NCI-H146 (cell line): ENCODE data around the gene THAP3.

Experiments used
- DNase-seq: peaks from one replicate; lab custom pipeline; 2025; lab: John Stamatoyannopoulos, UW

The THAP3 gene

DNA sequence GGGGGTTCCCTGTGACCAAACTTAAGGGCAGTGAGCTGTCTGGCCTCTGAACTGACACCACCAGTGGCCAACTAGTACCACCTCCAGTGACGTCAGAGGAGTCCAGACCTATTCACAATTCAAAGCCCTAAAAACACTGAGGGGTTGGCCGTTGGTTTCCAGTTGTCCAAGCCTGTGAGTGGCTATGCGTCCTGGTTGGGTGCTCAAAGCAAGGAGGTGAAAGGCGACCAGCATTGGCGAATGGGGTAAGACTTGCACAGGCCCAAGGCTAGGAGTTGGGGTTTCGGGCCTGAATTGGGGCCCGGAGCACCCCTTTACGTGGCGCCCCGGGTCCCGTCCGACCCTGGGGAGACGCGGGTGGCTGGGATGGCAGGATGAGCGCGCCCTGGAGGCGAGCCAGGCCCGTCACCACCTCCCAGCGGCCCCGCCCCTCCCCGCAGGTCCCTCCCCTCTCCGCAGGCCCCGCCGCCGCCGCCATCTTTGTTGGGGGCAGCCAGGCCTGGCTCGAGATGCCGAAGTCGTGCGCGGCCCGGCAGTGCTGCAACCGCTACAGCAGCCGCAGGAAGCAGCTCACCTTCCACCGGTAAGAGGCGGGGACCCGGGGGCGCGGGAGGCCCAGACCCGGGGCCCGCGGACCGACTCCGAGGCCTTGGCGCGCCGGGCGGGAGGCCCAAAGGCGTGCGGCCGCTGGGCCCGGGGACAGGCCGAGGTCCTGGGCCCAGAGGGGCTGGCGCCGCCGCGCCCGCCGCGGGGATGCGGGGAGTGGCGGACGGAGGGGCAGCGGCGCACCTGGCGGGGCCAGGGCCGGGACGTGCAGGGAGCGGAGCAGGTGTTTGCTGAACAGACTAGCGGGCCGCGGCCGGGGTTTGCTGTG is at the start of gene THAP3:
Gene THAP3, plus strand, starts transcription at position 159 of the 874 bp plus-strand sequence. Its CDS starts 351 bp downstream, at position 510.
- DNase-seq: peak; percentile 77

GRCh38 chr1:6577831-6578525 is 46.7 kb upstream of the THAP3 start:
- no peak for DNase-seq

GRCh38 chr1:6578624-6579373 is 45.9 kb upstream of the THAP3 start:
- DNase-seq: peak; percentile 6

DNA sequence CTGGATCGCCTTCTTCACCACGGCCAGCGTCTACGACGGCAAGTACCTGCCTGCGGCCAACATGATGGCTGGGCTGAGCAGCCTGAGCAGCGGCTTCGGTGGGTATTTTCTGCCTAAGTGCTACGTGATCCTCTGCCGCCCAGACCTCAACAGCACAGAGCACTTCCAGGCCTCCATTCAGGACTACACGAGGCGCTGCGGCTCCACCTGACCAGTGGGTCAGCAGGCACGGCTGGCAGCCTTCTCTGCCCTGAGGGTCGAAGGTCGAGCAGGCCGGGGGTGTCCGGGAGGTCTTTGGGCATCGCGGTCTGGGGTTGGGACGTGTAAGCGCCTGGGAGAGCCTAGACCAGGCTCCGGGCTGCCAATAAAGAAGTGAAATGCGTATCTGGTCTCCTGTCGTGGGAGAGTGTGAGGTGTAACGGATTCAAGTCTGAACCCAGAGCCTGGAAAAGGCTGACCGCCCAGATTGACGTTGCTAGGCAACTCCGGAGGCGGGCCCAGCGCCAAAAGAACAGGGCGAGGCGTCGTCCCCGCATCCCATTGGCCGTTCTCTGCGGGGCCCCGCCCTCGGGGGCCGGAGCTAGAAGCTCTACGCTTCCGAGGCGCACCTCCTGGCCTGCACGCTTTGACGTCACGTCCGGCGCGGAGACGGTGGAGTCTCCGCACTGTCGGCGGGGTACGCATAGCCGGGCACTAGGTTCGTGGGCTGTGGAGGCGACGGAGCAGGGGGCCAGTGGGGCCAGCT is 45.1 kb upstream of the THAP3 start, which contains the start of gene ZBTB48:
Gene ZBTB48, plus strand, starts transcription at position 621 of the 745 bp plus-strand sequence. CDS start 616 bp downstream, outside the sequence.
- DNase-seq: peak; percentile 93

DNA sequence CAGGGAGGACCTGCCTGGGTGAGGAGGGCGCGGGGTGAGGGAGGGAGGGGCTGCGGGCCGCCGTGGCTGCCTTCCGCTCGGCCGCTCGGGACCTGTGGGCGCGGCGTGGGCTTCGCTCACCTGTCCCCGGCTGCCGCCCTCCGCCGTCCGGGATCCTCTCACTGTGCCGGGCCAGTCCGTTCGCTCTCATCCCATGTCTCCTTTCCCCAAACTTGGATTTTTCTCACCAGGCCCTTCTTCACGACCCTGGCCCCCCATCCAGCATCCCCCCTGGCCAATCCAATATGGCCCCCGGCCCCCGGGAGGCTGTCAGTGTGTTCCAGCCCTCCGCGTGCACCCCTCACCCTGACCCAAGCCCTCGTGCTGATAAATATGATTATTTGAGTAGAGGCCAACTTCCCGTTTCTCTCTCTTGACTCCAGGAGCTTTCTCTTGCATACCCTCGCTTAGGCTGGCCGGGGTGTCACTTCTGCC is 44.5 kb upstream of the THAP3 start:
- DNase-seq: no peak

DNA sequence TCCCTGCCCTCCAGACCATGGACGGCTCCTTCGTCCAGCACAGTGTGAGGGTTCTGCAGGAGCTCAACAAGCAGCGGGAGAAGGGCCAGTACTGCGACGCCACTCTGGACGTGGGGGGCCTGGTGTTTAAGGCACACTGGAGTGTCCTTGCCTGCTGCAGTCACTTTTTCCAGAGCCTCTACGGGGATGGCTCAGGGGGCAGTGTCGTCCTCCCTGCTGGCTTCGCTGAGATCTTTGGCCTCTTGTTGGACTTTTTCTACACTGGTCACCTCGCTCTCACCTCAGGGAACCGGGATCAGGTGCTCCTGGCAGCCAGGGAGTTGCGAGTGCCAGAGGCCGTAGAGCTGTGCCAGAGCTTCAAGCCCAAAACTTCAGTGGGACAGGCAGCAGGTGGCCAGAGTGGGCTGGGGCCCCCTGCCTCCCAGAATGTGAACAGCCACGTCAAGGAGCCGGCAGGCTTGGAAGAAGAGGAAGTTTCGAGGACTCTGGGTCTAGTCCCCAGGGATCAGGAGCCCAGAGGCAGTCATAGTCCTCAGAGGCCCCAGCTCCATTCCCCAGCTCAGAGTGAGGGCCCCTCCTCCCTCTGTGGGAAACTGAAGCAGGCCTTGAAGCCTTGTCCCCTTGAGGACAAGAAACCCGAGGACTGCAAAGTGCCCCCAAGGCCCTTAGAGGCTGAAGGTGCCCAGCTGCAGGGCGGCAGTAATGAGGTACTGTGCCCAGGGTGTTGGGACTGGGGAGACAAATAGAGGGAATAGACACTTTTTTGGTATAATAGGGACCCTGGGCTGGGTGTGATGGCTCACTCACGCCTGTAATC is 43.9 kb upstream of the THAP3 start:
- DNase-seq: no peak

DNA sequence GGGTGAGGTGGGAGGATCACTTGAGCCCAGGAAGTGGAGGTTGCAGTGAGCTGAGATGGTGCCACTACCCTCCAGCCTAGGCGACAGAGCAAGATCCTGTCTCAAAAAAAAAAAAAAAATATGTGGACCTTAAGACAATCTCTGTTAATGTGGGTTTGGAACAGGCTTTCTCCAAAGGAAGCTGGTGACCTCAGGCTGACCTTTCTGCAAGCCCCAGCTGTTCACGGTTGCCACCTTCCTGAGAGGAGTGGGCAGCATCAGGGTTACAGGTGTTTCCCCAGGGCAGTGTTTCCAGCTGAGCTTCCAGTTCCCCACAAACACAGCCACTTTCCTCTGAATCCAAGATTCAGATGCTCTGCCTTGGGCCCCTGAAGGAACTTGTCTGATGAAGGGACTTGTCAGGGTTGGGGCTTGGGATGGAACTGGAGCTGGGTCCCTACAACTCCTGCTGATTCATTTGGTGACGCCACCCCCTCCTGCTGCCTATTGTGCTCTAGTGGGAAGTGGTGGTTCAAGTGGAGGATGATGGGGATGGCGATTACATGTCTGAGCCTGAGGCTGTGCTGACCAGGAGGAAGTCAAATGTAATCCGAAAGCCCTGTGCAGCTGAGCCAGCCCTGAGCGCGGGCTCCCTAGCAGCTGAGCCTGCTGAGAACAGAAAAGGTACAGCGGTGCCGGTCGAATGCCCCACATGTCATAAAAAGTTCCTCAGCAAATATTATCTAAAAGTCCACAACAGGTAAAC is 42.9 kb upstream of the THAP3 start:
- no peak for DNase-seq

GRCh38 chr1:6582370-6582769 is 42.3 kb upstream of the THAP3 start:
- DNase-seq: no peak

- no peak for DNase-seq
Observed at GRCh38 chr1:6584126-6585080, 40.3 kb upstream of the THAP3 start.

DNA sequence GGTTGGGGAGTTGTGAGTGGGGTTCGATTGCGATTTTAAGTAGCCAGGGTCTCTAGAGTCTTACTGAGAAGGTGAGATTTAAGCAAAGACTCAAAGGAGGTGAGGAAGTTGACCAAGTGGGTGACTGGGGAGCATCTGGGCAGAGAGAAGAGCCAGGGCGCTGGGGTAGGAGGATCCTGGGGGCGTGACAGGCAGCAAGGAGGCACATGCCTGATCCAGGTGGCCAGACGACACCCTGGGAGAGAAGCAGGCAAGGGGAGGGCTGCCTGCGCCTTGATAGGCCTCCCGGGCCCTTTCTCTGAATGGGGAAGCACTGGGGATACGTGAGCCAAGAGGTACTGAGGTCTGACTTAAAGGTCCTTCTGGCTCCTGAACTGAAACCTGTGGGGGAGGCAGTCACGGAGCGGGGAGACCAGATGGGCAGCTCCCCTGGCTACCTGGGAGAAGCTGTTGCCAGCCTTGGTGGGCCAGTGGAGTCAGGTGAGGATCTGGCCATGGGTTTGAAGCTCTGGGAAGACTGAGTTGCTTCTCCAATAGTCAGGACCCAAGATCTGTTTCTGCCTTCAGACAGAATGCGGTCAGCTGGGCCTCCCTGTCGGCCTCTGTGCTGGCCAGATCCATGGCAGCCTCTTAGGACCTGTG is 39.5 kb upstream of the THAP3 start:
- DNase-seq: no peak

- DNase-seq: no peak
Observed at GRCh38 chr1:6585841-6586240, 38.8 kb upstream of the THAP3 start.

DNA sequence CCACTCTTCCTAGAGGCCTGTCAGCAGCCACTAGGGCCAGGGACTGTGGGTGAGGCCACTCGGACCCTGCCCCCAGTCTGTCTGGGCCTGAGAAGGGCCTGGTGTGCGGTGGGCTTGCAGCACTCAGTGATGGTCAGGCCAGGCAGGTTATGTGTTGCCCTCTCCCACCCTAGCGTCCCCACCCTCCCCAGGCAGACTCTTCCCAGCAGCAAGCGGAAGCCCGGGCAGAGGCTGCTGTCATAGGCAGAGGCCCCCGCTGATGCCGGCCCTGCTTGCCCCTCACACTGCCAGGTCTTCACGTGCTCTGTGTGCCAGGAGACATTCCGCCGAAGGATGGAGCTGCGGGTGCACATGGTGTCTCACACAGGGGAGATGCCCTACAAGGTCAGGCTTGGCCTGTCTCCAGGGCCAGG is 38.3 kb upstream of the THAP3 start:
- no peak for DNase-seq

DNA sequence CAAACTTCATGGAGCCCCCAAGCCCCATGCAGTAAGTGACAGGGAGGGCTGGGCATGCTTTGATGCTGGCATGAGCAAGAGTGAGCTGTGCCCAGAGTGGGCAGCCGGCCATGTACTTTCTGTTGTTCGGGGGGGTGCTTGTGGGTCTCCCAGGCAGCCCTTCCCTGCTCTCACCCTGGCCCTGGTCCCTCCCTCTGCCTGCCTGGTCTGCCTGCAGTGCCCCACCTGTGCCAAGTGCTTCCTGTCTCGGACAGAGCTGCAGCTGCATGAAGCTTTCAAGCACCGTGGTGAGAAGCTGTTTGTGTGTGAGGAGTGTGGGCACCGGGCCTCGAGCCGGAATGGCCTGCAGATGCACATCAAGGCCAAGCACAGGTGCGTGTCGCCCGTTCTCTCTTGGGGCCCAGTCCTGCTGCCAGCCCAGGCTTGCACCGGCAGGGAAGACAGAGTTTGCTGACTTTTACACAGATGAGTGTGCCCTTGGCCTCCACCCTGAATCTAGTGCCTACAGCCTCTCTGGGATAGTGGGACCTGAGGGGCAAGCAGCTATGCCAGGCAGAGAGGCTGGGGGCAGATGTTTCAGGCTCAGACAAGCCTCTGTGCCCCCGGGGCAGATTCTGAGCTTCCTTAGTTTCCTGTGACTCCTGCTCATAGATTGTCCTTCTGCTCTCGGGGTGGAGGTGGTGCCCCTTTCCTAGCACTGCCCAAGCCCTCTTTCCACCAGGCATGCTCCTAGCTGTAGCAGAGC is 37.2 kb upstream of the THAP3 start:
- DNase-seq: no peak

DNA sequence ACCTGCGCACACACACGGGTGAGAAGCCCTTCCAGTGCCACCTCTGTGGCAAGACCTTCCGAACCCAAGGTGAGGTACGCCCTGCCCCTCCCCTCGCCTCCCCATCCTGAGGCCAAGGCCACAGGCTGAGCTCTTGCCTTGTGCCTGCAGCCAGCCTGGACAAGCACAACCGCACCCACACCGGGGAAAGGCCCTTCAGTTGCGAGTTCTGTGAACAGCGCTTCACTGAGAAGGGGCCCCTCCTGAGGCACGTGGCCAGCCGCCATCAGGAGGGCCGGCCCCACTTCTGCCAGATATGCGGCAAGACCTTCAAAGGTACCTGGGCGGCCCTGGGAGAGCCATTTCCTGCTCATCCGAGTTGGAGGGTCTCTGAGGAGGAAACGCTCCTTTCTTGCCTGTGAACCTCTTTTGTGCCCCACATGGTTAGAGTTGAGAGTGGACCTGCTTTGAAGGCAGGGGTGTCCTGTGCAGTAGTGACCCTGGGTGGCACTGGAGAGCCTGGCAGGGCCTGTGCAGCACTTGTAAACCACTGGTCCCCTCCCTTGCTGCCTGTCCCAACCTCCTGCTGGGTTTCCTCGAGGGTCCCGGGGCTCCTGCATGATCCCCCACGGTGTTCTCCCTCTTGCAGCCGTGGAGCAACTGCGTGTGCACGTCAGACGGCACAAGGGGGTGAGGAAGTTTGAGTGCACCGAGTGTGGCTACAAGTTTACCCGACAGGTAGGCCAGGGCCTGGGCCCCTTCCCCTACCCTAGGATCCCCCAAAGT is 36.4 kb upstream of the THAP3 start:
- no peak for DNase-seq

- DNase-seq: no peak
Observed at GRCh38 chr1:6588893-6589520, 35.7 kb upstream of the THAP3 start.

DNA sequence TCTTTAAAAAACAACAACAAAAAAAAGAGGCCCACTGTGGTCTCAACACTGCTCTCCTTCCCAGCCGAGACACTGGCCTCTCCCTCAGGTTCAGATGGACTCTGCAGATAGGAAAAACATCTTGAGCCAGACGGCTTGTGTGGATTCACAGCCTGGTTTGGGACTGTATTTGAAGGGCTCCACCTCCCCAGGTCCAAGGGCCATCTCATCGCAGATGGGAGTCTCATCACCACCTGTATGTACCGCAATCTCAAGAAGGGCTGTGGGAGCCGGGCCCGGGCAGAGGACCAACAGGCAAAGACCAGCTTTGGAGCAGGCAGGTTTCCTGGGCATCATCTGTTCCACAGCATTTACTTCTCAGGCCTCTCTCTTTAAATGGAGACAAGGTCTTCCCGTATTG is 34.6 kb upstream of the THAP3 start:
- DNase-seq: no peak
